Right renal cortex interstitium (tissue), 3 donors: ENCODE results near the gene CHAT. TPM values are rescaled to one million over a fixed set of nuclear protein-coding genes. Genes with fewer than 3 reads are reported as not detected.

Experiments
- DNase-seq, 3 donors: peaks; one replicate each; pipeline ENCODE4 v3.0.0-alpha.2; 2013; ENCODE audit warnings: low read depth in 3 of 3, low spot score in 2 of 3
- polyA plus RNA-seq, 3 donors: library from polyadenylated mRNA; unstranded; fragments of 120-200 nt; gene quantifications; one replicate each; pipeline ENCODE4 v1.2.1, GENCODE V29; 2013; ENCODE audit not compliant: insufficient read length in 3 of 3

Gene CHAT
- polyA plus RNA-seq, 3 donors: not detected

- no peak for DNase-seq
Observed at GRCh38 chr10:49627644-49628247, 13.9 kb downstream of the CHAT start.

GRCh38 chr10:49628599-49628998 is 14.8 kb downstream of the CHAT start:
- DNase-seq: no peak

- DNase-seq: no peak
Observed at GRCh38 chr10:49629431-49629881, 15.6 kb downstream of the CHAT start.

GRCh38 chr10:49631975-49632374 is 18.1 kb downstream of the CHAT start:
- DNase-seq: no peak

GRCh38 chr10:49632406-49633317 is 18.8 kb downstream of the CHAT start:
- no peak for DNase-seq

GRCh38 chr10:49633327-49634068 is 19.7 kb downstream of the CHAT start:
- no peak for DNase-seq

- DNase-seq: no peak
Observed at GRCh38 chr10:49634069-49634660, 20.3 kb downstream of the CHAT start.

- DNase-seq: no peak
Observed at GRCh38 chr10:49642311-49642710, 28.5 kb downstream of the CHAT start.

GRCh38 chr10:49643241-49644034 is 29.6 kb downstream of the CHAT start:
- no peak for DNase-seq

- DNase-seq: no peak
Observed at GRCh38 chr10:49644035-49644646, 30.3 kb downstream of the CHAT start.

GRCh38 chr10:49645417-49645816 is 31.6 kb downstream of the CHAT start:
- no peak for DNase-seq

- no peak for DNase-seq
Observed at GRCh38 chr10:49645871-49646870, 32.3 kb downstream of the CHAT start.

- no peak for DNase-seq
Observed at GRCh38 chr10:49647554-49647953, 33.7 kb downstream of the CHAT start.

- DNase-seq: no peak
Observed at GRCh38 chr10:49647985-49648795, 34.4 kb downstream of the CHAT start.

- no peak for DNase-seq
Observed at GRCh38 chr10:49649294-49649693, 35.5 kb downstream of the CHAT start.

GRCh38 chr10:49649936-49650723 is 36.3 kb downstream of the CHAT start:
- DNase-seq: no peak

- no peak for DNase-seq
Observed at GRCh38 chr10:49650724-49651034, 36.8 kb downstream of the CHAT start.
